HepG2 (cell line): ENCODE data around the gene BEST3. TPM values are rescaled to one million over a fixed set of nuclear protein-coding genes. Genes with fewer than 3 reads are reported as not detected.

Source experiments
- AGO2 ChIP-seq: fragments of 200-400 bp; formaldehyde crosslinking; optimal IDR thresholded peaks from 2 replicates; pipeline ENCODE3; 2017; ENCODE audit warnings: mild to moderate bottlenecking, low read depth, low read length, moderate library complexity
- ARID5B ChIP-seq: IDR thresholded peaks from 2 replicates; pipeline ENCODE4 v1.4.0; 2020; ENCODE audit warnings: mild to moderate bottlenecking, missing genetic modification reagents
- ATF3 ChIP-seq: sonication (generic); formaldehyde crosslinking; IDR thresholded peaks from 2 replicates; pipeline ENCODE4 v1.4.0; 2020; ENCODE audit warnings: missing genetic modification reagents
- DMAP1 ChIP-seq: IDR thresholded peaks from 2 replicates; pipeline ENCODE4 v1.6.1; 2016
- DPF2 ChIP-seq: sonication (generic); formaldehyde crosslinking; IDR thresholded peaks from 2 replicates; pipeline ENCODE4 v1.4.0; 2020; ENCODE audit warnings: mild to moderate bottlenecking, low read depth, missing genetic modification reagents, borderline replicate concordance
- GABPB1 ChIP-seq: IDR thresholded peaks from 2 replicates; pipeline ENCODE4 v1.6.1; 2016; ENCODE audit warnings: mild to moderate bottlenecking, missing genetic modification reagents, moderate library complexity, missing compliant biosample characterization
- IRF2 ChIP-seq: IDR thresholded peaks from 2 replicates; pipeline ENCODE4 v1.6.1; 2018; ENCODE audit warnings: missing genetic modification reagents, missing compliant biosample characterization
- KDM5A ChIP-seq: fragments of 200-600 bp; sonication (generic); IDR thresholded peaks from 2 replicates; pipeline ENCODE4 v1.7.0; 2018; ENCODE audit warnings: antibody characterized with exemption, mild to moderate bottlenecking, low read length, borderline replicate concordance
- KMT2B ChIP-seq: IDR thresholded peaks from 2 replicates; pipeline ENCODE4 v1.6.1; 2016; ENCODE audit warnings: missing genetic modification reagents, missing compliant biosample characterization
- MAZ ChIP-seq, 2 experiments: sonication (generic) in 1 of 2; formaldehyde crosslinking in 1 of 2; IDR thresholded peaks; 2 replicates each; pipeline versions ENCODE4 v1.5.0 to v1.6.1; 2012 to 2020; ENCODE audit warnings: low read depth in 2 of 2, mild to moderate bottlenecking in 2 of 2, borderline replicate concordance in 1 of 2, improper control_type of control experiment in 1 of 2, low read length in 1 of 2, missing genetic modification reagents in 1 of 2, moderate library complexity in 1 of 2
- NKX3-1 ChIP-seq: sonication (generic); formaldehyde crosslinking; IDR thresholded peaks from 2 replicates; pipeline ENCODE4 v1.5.0; 2020; ENCODE audit warnings: missing genetic modification reagents
- NPAS2 ChIP-seq: sonication (generic); formaldehyde crosslinking; IDR thresholded peaks from 2 replicates; pipeline ENCODE4 v1.8.0; 2022; ENCODE audit warnings: mild to moderate bottlenecking, missing genetic modification reagents, borderline replicate concordance
- SP140L ChIP-seq: sonication (generic); formaldehyde crosslinking; IDR thresholded peaks from 2 replicates; pipeline ENCODE4 v1.4.0; 2020; ENCODE audit warnings: missing genetic modification reagents, borderline replicate concordance
- SP4 ChIP-seq: sonication (generic); formaldehyde crosslinking; IDR thresholded peaks from 2 replicates; pipeline ENCODE4 v1.8.1; 2023; ENCODE audit warnings: mild to moderate bottlenecking, missing genetic modification reagents
- ZNF546 ChIP-seq: sonication (generic); formaldehyde crosslinking; conservative IDR thresholded peaks from 2 replicates; pipeline ENCODE4 v1.8.1; 2023; ENCODE audit warnings: mild to moderate bottlenecking, missing genetic modification reagents
- ZNF746 ChIP-seq: sonication (generic); formaldehyde crosslinking; IDR thresholded peaks from 2 replicates; pipeline ENCODE4 v1.8.0; 2022; ENCODE audit warnings: mild to moderate bottlenecking, missing genetic modification reagents
- ZNF883 ChIP-seq: sonication (generic); formaldehyde crosslinking; IDR thresholded peaks from 2 replicates; pipeline ENCODE4 v1.5.1; 2020; ENCODE audit warnings: mild to moderate bottlenecking, missing genetic modification reagents; ENCODE audit errors: not compliant biosample characterization
- polyA plus RNA-seq, 8 experiments: library from polyadenylated mRNA; depleted of rRNA in 3 of 8; stranded (reverse) in 7 of 8; unstranded in 1 of 8; fragments of >200 nt; fragmentation: Illumina TruSeq in 4 of 8; extraction: Trizol in 4 of 8; gene quantifications; 2 replicates each; pipeline versions ENCODE4 v1.2.1 to v1.2.3, GENCODE V29; 2011 to 2016; ENCODE audit warnings: low read depth in 4 of 8, missing spikeins in 1 of 8, mixed read lengths in 1 of 8; ENCODE audit not compliant: insufficient read depth in 1 of 8
- total RNA-seq, 5 experiments: library from RNA; depleted of rRNA; stranded (reverse); fragments of >200 nt; fragmentation: Illumina TruSeq; extraction: Trizol; gene quantifications; 2 replicates each; pipeline ENCODE4 v1.2.3, GENCODE V29; 2016; ENCODE audit warnings: low read depth in 1 of 5
- TF ChIP-seq, protein P1 (sequence below): sonication (generic); formaldehyde crosslinking; IDR thresholded peaks from 2 replicates; pipeline ENCODE4 v1.5.0; 2020; ENCODE audit warnings: missing genetic modification reagents
- TF ChIP-seq, protein P2 (sequence below): sonication (generic); formaldehyde crosslinking; IDR thresholded peaks from 2 replicates; pipeline ENCODE4 v1.4.0; 2020; ENCODE audit warnings: missing genetic modification reagents

BEST3 gene
- total and polyA plus RNA-seq, 2 of the 13 experiments (the other 11 are each of a cell fraction or from before 2014, with no cell fraction given): not detected

GRCh38 chr12:69738351-69739286 lies 39.5 kb upstream of the BEST3 start, which contains the start of gene RAB3IP (continued):
- TF ChIP-seq AGO2: peak; percentile 45
- TF ChIP-seq DPF2: no peak
- TF ChIP-seq NKX3-1 (CRISPR knock-in tag): 0 out of 2 replicates have a peak, but pooled peaks have one; percentile 20
- peak; percentile 76; the same call in 1 of the 2 replicates for TF ChIP-seq ZNF546 (CRISPR knock-in tag)
- TF ChIP-seq, protein P1, sequence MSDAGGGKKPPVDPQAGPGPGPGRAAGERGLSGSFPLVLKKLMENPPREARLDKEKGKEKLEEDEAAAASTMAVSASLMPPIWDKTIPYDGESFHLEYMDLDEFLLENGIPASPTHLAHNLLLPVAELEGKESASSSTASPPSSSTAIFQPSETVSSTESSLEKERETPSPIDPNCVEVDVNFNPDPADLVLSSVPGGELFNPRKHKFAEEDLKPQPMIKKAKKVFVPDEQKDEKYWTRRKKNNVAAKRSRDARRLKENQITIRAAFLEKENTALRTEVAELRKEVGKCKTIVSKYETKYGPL (CRISPR knock-in tag): 0 out of 2 replicates have a peak, but pooled peaks have one; percentile 4
- TF ChIP-seq KDM5A: 0 out of 2 replicates have a peak, but pooled peaks have one; percentile 15
- TF ChIP-seq ZNF883 (CRISPR knock-in tag): peak; percentile 37
- peak; percentile 63 for TF ChIP-seq GABPB1 (CRISPR knock-in tag)
- TF ChIP-seq ATF3 (CRISPR knock-in tag): no peak
- peak; percentile 25; the same call in 1 of the 2 replicates for TF ChIP-seq ARID5B (CRISPR knock-in tag)
- peak; percentile 27; the same call in 1 of the 2 replicates for TF ChIP-seq SP4 (CRISPR knock-in tag)
- TF ChIP-seq, protein P2, sequence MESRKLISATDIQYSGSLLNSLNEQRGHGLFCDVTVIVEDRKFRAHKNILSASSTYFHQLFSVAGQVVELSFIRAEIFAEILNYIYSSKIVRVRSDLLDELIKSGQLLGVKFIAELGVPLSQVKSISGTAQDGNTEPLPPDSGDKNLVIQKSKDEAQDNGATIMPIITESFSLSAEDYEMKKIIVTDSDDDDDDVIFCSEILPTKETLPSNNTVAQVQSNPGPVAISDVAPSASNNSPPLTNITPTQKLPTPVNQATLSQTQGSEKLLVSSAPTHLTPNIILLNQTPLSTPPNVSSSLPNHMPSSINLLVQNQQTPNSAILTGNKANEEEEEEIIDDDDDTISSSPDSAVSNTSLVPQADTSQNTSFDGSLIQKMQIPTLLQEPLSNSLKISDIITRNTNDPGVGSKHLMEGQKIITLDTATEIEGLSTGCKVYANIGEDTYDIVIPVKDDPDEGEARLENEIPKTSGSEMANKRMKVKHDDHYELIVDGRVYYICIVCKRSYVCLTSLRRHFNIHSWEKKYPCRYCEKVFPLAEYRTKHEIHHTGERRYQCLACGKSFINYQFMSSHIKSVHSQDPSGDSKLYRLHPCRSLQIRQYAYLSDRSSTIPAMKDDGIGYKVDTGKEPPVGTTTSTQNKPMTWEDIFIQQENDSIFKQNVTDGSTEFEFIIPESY (CRISPR knock-in tag): no peak
- TF ChIP-seq ZNF746 (CRISPR knock-in tag): no peak; the same call in 1 of the 2 replicates
- peak; percentile 53; the same call in 1 of the 2 replicates for TF ChIP-seq KMT2B (CRISPR knock-in tag)
- TF ChIP-seq NPAS2 (CRISPR knock-in tag): no peak
- TF ChIP-seq MAZ (IDR thresholded peaks at IDR 0.05; ENCODE audit: borderline replicate concordance, low read depth, low read length): peak; percentile 23; the same call in 1 of the 2 replicates
- peak; percentile 83 for TF ChIP-seq MAZ (CRISPR knock-in tag; IDR thresholded peaks at IDR 0.05; ENCODE audit: low read depth)
- TF ChIP-seq DMAP1 (CRISPR knock-in tag): peak; percentile 44
- TF ChIP-seq IRF2 (CRISPR knock-in tag): 0 out of 2 replicates have a peak, but pooled peaks have one; percentile 31
- no peak for TF ChIP-seq SP140L (CRISPR knock-in tag)
